Gastrocnemius medialis (tissue), 4 donors: Measurements from ENCODE around the gene FSIP1.

ENCODE experiments used
- POLR2A ChIP-seq, 2 donors: fragments of 450-650 bp; IDR thresholded peaks; one replicate each; pipeline ENCODE4 v1.6.1; 2017; ENCODE audit warnings: antibody characterized with exemption in 2 of 2, mild to moderate bottlenecking in 2 of 2, moderate library complexity in 2 of 2
- TF ChIP-seq, protein P1 (sequence below), 5 experiments: fragments of 450-650 bp in 3 of 5; fragments of 200-600 bp in 2 of 5; sonication (generic) in 2 of 5; IDR thresholded peaks in 4 of 5; conservative IDR thresholded peaks in 1 of 5; 1 replicate in 4 of 5; 2 replicates in 1 of 5; pipeline ENCODE4 v1.5.1; 2016 to 2019; ENCODE audit warnings: antibody characterized with exemption in 5 of 5, mild to moderate bottlenecking in 3 of 5, moderate library complexity in 3 of 5

GRCh38 chr15:39672666-39673065, 110.0 kb downstream of the FSIP1 start:
- TF ChIP-seq, protein P1, sequence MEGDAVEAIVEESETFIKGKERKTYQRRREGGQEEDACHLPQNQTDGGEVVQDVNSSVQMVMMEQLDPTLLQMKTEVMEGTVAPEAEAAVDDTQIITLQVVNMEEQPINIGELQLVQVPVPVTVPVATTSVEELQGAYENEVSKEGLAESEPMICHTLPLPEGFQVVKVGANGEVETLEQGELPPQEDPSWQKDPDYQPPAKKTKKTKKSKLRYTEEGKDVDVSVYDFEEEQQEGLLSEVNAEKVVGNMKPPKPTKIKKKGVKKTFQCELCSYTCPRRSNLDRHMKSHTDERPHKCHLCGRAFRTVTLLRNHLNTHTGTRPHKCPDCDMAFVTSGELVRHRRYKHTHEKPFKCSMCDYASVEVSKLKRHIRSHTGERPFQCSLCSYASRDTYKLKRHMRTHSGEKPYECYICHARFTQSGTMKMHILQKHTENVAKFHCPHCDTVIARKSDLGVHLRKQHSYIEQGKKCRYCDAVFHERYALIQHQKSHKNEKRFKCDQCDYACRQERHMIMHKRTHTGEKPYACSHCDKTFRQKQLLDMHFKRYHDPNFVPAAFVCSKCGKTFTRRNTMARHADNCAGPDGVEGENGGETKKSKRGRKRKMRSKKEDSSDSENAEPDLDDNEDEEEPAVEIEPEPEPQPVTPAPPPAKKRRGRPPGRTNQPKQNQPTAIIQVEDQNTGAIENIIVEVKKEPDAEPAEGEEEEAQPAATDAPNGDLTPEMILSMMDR (IDR thresholded peaks at IDR 0.05 in 4 of 5, conservative IDR thresholded peaks at IDR 0.05 in 1 of 5): no peak
- no peak for TF ChIP-seq POLR2A (IDR thresholded peaks at IDR 0.05)
